ENCODE results near the gene ZHX3.

DNA sequence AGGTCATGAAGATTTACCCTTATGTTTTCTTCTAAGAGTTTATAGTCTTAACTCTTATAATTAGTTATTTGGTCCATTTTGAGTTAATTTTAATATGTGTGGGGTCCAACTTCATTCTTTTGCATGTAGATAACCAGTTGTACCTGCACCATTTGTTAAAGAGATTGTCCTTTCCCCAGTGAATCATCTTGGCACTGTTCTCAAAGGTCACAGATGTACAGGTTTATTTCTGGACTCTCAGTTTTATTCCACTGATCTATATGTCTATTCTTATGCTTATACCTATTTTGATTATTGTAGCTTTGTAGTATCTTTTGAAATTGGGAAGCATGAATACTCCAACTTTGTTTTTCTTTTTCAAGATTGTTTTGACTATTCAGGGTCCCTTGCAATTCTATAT, 44.1 kb downstream of the ZHX3 start:
- TF ChIP-seq CTCF (conservative IDR thresholded peaks at IDR 0.05; ENCODE audit: low read length) (no peak), EZH2phosphoT487 (IDR thresholded peaks at IDR 0.05; ENCODE audit: borderline replicate concordance) (no peak)
